ENCODE results near the gene UPK1B.

GRCh38 chr3:119156868-119157267, 16.5 kb upstream of the UPK1B start:
- TF ChIP-seq CTCF (IDR thresholded peaks at IDR 0.05; ENCODE audit: low read length) (no peak), EZH2 (optimal IDR thresholded peaks at IDR 0.05; ENCODE audit: low read depth, low read length) (no peak)

Data from MM.1S (cell line).